Omental fat pad (tissue), 4 donors: ENCODE results near the gene ALOX5AP. TPM values are rescaled to one million over a fixed set of nuclear protein-coding genes. Genes with fewer than 3 reads are reported as not detected.

Experiments used
- ATAC-seq: fragments of 150-250 bp; one replicate; pipeline ENCODE4 v1.9.1; 2016; ENCODE audit warnings: mild to moderate bottlenecking, moderate library complexity; ENCODE audit not compliant: low FRiP score
- DNase-seq: peaks from one replicate; pipeline ENCODE4 v3.0.0-alpha.2; 2019; ENCODE audit warnings: low spot score
- CTCF ChIP-seq, 3 donors: fragments of 450-650 bp; IDR thresholded peaks; one replicate each; pipeline ENCODE4 v1.5.1; 2016 to 2017; ENCODE audit warnings: antibody characterized with exemption in 3 of 3, mild to moderate bottlenecking in 3 of 3, moderate library complexity in 2 of 3
- total RNA-seq, 4 donors: library from RNA; depleted of rRNA; stranded (reverse); fragments of >200 nt; gene quantifications; one replicate each; pipeline ENCODE4 v1.1.0, GENCODE V29; 2016

The ALOX5AP gene
- total RNA-seq, 4 donors from 2014 or later = 45.0 to 109 (median 58.8) TPM

GRCh38 chr13:30759748-30760147, 24.4 kb downstream of the ALOX5AP start:
- ATAC-seq (no peak), DNase-seq (no peak)
- TF ChIP-seq CTCF (IDR thresholded peaks at IDR 0.05) = no peak

DNA sequence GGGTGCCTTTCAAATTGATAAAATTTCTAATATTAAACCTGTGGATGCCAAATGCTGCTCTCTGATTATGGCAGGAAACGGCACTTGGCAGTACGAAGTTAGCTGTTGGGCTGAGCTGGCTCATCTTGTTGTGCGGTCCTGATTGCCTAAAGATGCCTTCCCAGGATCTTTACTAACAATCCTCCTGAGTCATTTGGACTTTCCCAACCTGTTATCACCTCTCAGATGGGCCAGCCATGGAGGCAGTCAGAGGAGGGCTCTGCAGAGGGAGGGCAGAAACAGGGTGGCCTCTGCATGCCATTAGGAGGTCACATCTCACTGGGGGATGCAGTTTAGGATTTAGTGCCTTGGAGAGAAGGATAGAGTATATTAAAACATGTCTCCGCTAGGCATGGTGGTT, 27.3 kb downstream of the ALOX5AP start:
- ATAC-seq (no peak), DNase-seq (no peak)
- no peak for TF ChIP-seq CTCF (IDR thresholded peaks at IDR 0.05)

DNA sequence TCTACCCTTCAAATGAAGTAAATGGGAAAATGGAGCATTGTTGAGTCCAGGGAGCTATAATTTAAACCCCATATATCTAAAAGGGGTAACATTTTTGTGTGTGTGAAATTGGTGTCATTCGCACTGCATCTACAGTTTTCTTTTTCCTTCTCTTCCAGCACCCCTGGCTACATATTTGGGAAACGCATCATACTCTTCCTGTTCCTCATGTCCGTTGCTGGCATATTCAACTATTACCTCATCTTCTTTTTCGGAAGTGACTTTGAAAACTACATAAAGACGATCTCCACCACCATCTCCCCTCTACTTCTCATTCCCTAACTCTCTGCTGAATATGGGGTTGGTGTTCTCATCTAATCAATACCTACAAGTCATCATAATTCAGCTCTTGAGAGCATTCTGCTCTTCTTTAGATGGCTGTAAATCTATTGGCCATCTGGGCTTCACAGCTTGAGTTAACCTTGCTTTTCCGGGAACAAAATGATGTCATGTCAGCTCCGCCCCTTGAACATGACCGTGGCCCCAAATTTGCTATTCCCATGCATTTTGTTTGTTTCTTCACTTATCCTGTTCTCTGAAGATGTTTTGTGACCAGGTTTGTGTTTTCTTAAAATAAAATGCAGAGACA, 28.6 kb downstream of the ALOX5AP start:
- DNase-seq (no peak), ATAC-seq (no peak)
- no peak for TF ChIP-seq CTCF (IDR thresholded peaks at IDR 0.05)

- DNase-seq (no peak), ATAC-seq (no peak)
- TF ChIP-seq CTCF (IDR thresholded peaks at IDR 0.05) = no peak
Measured at GRCh38 chr13:30766231-30766630, 30.9 kb downstream of the ALOX5AP start.

DNA sequence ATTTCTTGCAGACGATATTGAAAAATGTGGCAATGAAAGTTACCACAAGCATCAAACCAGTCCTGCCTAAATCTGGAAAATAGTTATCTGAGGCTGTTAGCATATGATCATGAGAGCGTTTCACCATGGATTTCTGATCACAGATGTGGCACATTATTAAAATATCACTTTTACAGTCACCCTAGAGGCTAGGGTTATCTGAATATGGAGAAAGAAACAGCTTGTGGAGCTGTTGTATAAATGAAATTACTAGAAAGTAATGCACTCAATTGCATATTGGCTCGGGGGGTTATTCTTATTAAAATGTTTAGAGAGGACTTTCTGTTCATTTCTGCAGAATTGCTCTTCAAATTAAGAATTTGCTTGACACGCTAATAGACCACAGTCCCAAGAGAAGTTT, 35.6 kb downstream of the ALOX5AP start:
- no peak for DNase-seq
- no peak for ATAC-seq

DNA sequence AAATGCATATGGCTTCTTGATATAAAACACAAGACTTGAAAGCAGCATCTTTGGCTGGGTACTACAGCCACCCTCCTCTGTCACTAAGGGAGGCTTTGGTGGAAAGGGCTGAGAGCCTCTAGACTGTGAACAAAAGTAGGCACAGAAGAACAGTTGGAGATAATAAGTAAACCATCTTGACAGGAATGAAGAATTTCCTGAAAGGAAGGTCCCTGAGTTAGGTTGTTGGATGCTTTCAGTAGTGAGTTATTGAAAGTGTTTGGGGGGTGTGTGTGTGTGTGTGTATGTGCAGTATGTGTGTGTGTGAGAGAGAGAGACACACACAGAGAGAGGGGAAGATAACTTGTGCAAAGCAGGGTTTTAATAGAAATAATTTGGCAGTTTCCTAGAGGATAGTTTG, 38.2 kb downstream of the ALOX5AP start:
- DNase-seq = no peak
- no peak for ATAC-seq
- no peak for TF ChIP-seq CTCF (IDR thresholded peaks at IDR 0.05)

More for the DNA sequence above, 35.6 kb downstream of the ALOX5AP start:
- no peak for TF ChIP-seq CTCF (IDR thresholded peaks at IDR 0.05)

- DNase-seq (no peak), ATAC-seq (no peak)
- no peak for TF ChIP-seq CTCF (IDR thresholded peaks at IDR 0.05)
Measured at GRCh38 chr13:30774214-30774730, 38.9 kb downstream of the ALOX5AP start.
